DOHH2 (cell line): ENCODE measurements around the gene ST3GAL4.

Source experiments
- H3F3A ChIP-seq: fragments of 200-600 bp; sonication (generic), shearing (Covaris generic); 2 replicates; pipeline ENCODE4 v1.6.0; 2016; ENCODE audit warnings: antibody characterized with exemption, mild to moderate bottlenecking; ENCODE audit not compliant: control insufficient read depth, insufficient read depth
- H3K27ac ChIP-seq: fragments of 200-600 bp; sonication (generic); 2 replicates; pipeline ENCODE4 v1.5.1; 2014; ENCODE audit warnings: low read depth, mild to moderate bottlenecking, low read length, moderate library complexity
- H3K27me3 ChIP-seq: fragments of 200-600 bp; sonication (generic); 2 replicates; pipeline ENCODE4 v1.6.1; 2014; ENCODE audit warnings: mild to moderate bottlenecking, low read length, mixed read lengths; ENCODE audit not compliant: control insufficient read depth
- H3K36me3 ChIP-seq: fragments of 200-600 bp; sonication (generic); 2 replicates; pipeline ENCODE4 v1.6.1; 2014; ENCODE audit warnings: mild to moderate bottlenecking, low read length, moderate library complexity, mixed read lengths; ENCODE audit not compliant: control insufficient read depth
- H3K4me1 ChIP-seq: fragments of 200-600 bp; sonication (generic); 2 replicates; pipeline ENCODE4 v1.6.1; 2014; ENCODE audit warnings: mild to moderate bottlenecking, low read length, mixed read lengths; ENCODE audit not compliant: control insufficient read depth
- H3K4me2 ChIP-seq: fragments of 200-600 bp; sonication (generic); 2 replicates; pipeline ENCODE4 v1.6.0; 2014; ENCODE audit warnings: mild to moderate bottlenecking, low read length, moderate library complexity
- H3K4me3 ChIP-seq: fragments of 200-600 bp; sonication (generic); 2 replicates; pipeline ENCODE4 v1.5.1; 2014; ENCODE audit warnings: mild to moderate bottlenecking, low read length, mixed read lengths
- H3K79me2 ChIP-seq: fragments of 200-600 bp; sonication (generic); 2 replicates; pipeline ENCODE4 v1.6.1; 2014; ENCODE audit warnings: mild to moderate bottlenecking, low read length, mixed read lengths; ENCODE audit not compliant: control insufficient read depth
- H3K9me2 ChIP-seq: fragments of 200-600 bp; sonication (generic); replicated peaks from 2 replicates; pipeline ENCODE4 v1.6.1; 2014; ENCODE audit warnings: mild to moderate bottlenecking, low read length, mixed read lengths; ENCODE audit not compliant: control insufficient read depth
- H3K9me3 ChIP-seq: fragments of 200-600 bp; sonication (generic); 2 replicates; pipeline ENCODE4 v1.6.1; 2014; ENCODE audit warnings: antibody characterized with exemption, low read length, mixed read lengths; ENCODE audit not compliant: control insufficient read depth, insufficient read depth
- H4K20me1 ChIP-seq: fragments of 200-600 bp; sonication (generic); 2 replicates; pipeline ENCODE4 v1.6.0; 2014; ENCODE audit warnings: low read depth, mild to moderate bottlenecking, antibody characterized with exemption, low read length, moderate library complexity; ENCODE audit not compliant: control insufficient read depth, insufficient read depth
- CTCF ChIP-seq: fragments of 200-600 bp; sonication (generic); IDR thresholded peaks from one replicate; pipeline ENCODE4 v1.5.1; 2014; ENCODE audit warnings: antibody characterized with exemption, mild to moderate bottlenecking, low read depth, low read length; ENCODE audit not compliant: poor library complexity, severe bottlenecking
- EZH2phosphoT487 ChIP-seq: fragments of 200-600 bp; sonication (generic); IDR thresholded peaks from 2 replicates; pipeline ENCODE4 v1.6.1; 2017; ENCODE audit warnings: borderline replicate concordance, mild to moderate bottlenecking, antibody characterized with exemption, low read length, moderate library complexity, mixed read lengths

Gene ST3GAL4

GRCh38 chr11:126331286-126331685 lies 24.2 kb upstream of the ST3GAL4 start:
- no peaks in the 10 kb centered on the region for H3K79me2 ChIP-seq

GRCh38 chr11:126332221-126332711 lies 23.2 kb upstream of the ST3GAL4 start:
- Histone ChIP-seq H3K79me2 (no peaks in the 10 kb centered on the region), H4K20me1 (no peaks in the 10 kb centered on the region), H3K27ac (no peak overlapping the region), H3K36me3 (peaks cover 16% of the 10 kb centered on the region), H3K9me2 (no peaks in the 10 kb centered on the region), H3K4me3 (no peak overlapping the region), H3K27me3 (no peaks in the 10 kb centered on the region), H3K4me1 (no peaks in the 10 kb centered on the region), H3F3A (no peaks in the 10 kb centered on the region), H3K4me2 (no peak overlapping the region), H3K9me3 (no peaks in the 10 kb centered on the region)
- TF ChIP-seq CTCF (no peak), EZH2phosphoT487 (no peak)

More at GRCh38 chr11:126331286-126331685, 24.2 kb upstream of the ST3GAL4 start:
- Histone ChIP-seq H3K27ac (no peak overlapping the region), H3K9me3 (no peaks in the 10 kb centered on the region), H3K4me1 (no peaks in the 10 kb centered on the region), H3K4me2 (no peak overlapping the region), H3F3A (no peaks in the 10 kb centered on the region), H3K9me2 (no peaks in the 10 kb centered on the region), H3K36me3 (peaks cover 16% of the 10 kb centered on the region), H3K27me3 (no peaks in the 10 kb centered on the region), H4K20me1 (no peaks in the 10 kb centered on the region), H3K4me3 (no peak overlapping the region)
- TF ChIP-seq EZH2phosphoT487 (no peak), CTCF (no peak)

- Histone ChIP-seq H3K9me2 (no peaks in the 10 kb centered on the region), H3K4me3 (no peak overlapping the region), H3K4me2 (no peak overlapping the region), H3K36me3 (peaks cover 17% of the 10 kb centered on the region), H3K9me3 (no peaks in the 10 kb centered on the region), H3K27me3 (no peaks in the 10 kb centered on the region), H3K4me1 (no peaks in the 10 kb centered on the region), H4K20me1 (no peaks in the 10 kb centered on the region), H3K27ac (no peak overlapping the region), H3K79me2 (no peaks in the 10 kb centered on the region), H3F3A (no peaks in the 10 kb centered on the region)
- TF ChIP-seq EZH2phosphoT487, result no peak
- TF ChIP-seq CTCF, result no peak
Measured at GRCh38 chr11:126333142-126333541, 22.3 kb upstream of the ST3GAL4 start.
